ENCODE measurements around the gene CCDC9B.

The CCDC9B gene

DNA sequence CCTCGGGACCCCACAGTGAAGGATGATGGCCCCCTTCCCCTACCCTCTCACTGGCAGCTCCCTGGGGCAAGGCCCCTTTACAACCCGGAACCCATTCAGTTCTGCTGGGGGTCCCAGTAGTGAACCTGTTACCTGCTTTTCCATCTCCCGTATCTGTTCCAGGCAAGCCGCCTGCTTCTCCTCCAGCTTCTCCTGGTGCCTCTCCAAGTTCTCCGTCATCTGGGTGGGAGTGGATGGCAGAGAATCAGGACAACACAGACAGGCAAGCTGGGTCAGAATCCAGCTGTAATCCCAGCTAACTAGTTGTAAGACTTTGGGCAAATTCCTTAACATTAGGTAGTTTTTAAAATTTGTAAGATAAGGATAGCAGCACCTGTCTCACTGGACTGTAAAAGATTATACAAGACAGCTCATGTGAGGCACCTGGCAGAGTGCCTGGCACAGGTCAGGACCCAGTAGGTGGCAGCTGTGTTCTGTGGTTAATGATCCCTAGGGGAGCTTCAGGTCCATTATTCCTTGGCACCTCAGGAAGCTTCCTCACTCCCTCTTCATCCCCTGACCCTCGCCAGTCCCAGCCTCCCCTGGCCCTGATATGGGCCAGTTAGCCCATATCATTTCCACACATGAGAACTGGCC is 51.5 kb downstream of the CCDC9B start:
- DNase-seq (ENCODE audit: low read depth): no peak

DNA sequence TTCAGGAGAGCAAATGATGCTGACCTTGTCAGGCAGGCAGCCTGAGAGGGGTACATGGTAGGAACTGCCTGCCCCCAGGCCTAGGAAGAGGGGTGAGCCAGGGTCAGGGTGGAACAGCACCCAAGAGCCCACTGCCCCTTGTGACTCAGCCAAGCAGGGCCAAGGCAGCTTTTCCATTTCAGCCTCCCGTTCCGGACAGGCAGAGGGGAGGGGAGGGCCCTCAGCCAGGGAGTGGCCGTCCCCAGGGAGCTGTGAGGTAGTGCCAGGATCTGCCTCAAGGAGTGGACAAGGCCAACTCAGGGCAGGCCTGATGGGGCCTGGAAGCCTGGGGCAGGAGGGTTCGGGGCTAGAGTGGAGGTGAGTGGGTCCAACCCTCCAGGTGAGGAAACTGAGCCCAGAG is 52.8 kb downstream of the CCDC9B start:
- no peak for DNase-seq (ENCODE audit: low read depth)

DNA sequence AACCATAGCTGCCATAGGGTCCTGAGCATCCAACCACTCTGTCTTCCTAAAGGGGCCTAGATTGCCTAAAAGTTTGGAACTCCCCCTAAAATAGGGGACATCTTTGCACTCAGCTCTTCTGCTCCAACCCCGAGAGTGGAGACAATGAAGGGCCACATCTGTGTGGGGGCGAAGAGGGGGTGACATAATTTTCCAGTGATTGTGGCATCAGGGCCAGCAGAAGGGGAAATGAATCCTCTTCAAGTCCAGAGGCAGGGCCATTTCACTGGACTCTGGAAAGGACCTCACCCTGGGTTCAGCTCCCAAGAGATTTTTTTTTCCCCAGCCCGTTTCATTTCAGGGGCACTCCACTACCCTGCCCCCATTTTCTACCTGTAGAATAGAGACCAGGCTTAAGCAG is 53.2 kb downstream of the CCDC9B start:
- no peak for DNase-seq (ENCODE audit: low read depth)

DNA sequence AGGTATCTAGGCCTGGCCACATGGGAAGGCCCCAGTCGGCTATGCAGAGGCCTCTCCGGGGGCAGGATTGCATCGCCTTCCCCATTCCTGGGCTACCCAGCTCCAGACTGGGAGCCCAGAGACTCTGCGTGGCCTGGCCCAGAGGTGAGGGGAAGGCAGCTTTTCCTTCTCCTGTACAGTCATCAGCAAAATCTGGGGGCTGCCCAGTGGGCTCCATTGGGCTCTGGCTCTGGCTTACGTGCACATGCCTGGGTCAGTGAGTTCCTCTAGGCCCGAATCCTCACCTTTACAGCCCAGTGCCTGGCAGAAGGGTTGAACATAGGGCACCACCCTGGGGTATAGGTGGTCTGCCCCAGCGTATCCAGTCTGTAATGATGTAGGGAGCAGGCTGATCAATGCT is 53.9 kb downstream of the CCDC9B start:
- DNase-seq (ENCODE audit: low read depth): no peak

DNA sequence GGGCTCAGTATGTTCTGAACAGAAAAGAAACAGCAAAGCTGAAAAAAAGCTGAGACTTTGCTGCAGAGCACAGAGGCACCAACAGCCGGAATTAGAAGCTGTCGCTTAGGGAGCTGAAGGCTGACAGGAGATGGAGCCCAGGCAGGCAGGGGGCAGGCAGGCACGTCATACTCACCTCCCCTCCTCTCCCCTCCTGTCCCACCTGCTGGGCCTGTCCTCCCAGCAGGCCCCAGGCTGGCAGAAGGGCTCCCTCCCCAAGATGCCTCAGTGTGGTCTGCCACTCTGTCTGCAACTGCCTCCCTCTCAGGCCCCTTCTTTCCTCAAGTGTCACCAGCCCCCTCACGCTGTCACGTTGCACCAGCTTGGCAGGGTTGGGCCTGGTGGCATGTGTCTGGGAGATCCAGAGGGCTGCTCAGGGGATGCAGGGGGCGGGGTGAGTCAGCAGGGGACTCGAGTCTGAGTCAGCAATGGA is 54.6 kb downstream of the CCDC9B start:
- DNase-seq (ENCODE audit: low read depth): no peak

DNA sequence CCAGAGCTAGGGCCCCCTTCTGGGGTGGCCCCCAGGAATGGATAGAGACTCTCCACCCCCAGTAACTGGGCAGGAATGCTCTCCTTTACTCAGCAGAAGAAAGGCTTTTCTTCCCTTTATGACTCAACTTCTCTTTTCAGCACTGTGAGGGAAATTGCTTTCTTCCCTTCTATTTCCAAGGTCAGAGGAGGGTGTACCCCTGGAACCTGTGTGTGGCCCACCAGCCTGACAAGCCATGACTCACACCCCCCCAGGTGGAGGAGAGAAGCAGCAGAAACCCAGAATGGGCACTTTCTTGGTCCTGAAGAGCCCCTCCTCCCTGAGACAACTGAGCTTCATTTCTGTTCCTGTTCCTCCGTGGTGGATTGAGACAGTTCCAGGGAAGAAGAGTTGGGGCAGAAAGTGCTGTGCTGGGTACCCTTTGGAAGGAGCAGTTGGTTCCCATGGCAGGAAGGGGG is 55.2 kb downstream of the CCDC9B start:
- no peak for DNase-seq (ENCODE audit: low read depth)

DNA sequence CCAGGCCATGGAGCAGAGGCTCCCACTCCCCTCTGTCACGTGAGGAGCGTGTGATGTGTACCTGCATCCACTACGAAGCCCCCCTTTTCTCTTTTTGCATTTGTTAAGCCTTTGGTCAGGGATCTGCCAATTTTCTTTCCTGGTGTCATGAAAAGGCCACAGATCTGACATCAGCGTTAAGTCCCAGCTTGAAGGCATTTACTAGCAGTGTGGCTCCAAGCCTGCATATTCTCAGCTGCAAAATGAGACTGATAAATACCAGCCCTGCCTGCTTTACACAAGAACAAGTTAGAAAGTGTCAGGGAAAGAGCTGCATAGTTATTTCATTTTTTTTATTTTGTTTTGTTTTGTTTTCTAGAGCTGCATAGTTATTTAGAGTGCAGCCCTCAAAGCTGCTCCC is 55.6 kb downstream of the CCDC9B start:
- DNase-seq (ENCODE audit: low read depth): no peak

DNA sequence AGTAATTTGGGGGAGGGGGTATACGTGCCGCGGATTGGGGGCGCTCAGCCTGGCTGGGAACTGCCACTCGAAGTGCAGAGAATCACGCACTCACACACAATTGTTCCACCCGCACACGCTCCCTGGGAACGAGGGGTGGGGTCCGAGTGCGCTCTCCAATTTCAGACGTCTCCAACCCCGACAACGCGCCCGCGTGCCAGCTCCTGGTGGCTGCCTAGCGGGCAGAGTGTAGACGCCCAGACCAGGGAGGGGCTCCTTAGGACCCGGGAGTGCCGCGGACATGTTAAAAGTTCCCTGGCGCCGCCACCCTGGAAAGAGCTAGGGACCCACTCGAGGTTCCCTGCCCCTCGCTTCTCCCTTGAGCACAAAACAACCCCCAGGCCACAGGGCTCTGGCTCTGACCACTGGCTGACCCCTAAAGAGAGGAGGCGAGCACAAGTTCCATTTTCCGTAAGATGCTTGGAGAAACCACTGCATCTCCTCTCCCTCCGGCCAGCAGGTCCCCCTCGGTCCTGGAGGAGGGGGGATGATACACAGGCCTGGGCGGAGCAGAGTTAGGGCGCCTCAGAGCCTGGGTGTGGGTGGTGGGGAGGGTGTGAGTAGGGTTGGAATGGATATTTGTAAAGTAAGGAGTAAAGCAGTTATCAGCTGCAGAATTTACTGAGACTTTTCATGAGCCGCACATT is 57.0 kb downstream of the CCDC9B start:
- no peak for DNase-seq (ENCODE audit: low read depth)

DNA sequence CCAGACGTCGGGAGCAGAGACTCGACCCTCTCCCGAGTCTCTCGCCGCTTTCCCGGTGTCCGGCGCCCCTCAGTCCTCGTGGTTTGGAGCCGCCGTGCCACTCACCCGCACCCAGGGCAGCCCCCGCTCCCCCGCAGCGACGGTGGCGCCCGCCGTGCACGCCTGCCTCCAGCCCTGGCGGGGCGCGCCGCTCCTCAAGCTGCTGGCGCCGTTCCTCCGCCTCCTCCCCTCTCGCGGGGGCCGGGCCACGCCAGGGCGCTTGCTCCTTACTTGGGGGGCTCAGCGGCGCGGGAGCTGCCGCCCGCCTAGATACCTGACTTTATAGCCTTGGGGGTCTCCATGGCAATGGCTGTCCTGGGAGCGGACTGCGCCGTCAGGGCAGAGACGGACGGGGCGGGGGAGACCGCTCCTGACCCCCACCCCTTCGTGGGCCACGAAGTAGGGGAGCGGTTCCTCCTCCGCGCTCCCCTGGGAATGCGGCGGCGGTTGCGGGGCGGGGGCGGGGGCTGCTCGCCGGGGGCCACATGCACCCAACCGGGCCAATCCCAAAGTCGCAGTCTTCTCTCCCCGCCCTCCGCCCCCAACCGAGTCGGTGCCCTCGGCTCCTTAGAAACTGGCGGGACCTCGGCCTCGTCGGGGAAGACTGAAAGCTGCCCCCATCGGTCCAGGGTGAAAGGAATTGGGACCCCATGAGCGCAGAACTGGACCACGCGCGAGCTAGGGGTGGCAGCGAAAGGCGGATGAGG is 57.7 kb downstream of the CCDC9B start, which contains the start of gene ANKRD63:
TSS of gene ANKRD63 (minus strand) at position 196 of the 746 bp plus-strand sequence. CDS start 478 bp downstream, outside the sequence.
- no peak for DNase-seq (ENCODE audit: low read depth)

DNA sequence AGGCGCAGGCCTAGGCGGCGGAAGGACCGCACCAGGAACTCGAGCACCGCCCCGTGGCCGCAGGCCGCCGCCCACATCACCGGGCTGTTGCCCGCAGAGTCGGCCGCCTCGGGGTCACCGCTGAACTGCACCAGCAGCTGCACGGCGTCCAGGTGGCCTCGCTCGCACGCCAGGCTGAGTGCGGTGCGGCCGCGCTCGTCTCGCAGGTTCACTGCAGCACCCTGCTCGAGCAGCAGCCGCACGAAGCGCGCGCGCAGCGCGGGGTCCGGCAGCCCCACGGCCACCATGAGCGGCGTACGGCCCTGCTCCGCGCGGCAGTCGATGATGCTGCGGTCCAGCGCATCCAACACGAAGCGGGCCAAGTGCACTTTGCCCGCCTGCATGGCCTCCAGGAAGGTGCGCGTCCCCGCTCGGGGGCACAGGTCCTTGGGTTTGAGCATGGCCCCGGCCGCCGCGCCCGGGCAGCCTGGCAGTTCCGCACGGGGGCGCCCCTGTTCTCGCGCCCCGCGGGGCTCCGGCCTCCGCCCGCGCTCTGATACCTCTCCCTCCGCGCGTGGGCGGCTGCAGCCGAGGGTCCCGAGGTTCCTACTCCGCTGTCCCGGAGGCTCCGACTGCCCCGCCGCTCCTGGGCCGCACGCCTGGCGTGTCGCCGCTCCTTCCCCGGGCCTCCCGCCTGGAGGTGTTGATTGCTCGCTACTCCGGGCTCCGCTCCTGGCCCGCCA is 58.4 kb downstream of the CCDC9B start:
- DNase-seq (ENCODE audit: low read depth): no peak

DNA sequence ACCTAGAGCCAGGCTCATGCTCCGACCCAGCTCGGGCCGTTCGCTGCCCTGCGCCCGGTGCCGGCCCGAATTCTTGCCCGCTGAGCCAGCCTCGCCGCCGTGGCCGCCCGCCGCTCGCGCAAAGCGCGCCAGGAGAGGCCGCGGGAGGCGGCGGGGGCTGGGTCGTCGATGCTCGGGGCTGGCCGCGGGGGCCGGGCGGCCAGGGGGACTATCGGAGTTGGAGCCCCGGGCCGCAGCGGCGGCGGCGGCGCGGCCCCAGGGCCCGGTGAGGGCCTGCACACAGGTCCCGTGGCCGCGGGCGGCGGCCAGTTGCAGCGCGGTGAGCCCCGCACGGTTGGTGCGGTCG is 59.0 kb downstream of the CCDC9B start:
- no peak for DNase-seq (ENCODE audit: low read depth)

Data from stimulated activated CD8-positive, alpha-beta memory T cell treated with anti-CD3 and anti-CD28 coated beads, Interleukin-15, amount 100 ng/mL, for 1 hour (primary cell).